HepG2 (cell line): ENCODE results near the gene VCP. TPM values are rescaled to one million over a fixed set of nuclear protein-coding genes. Genes with fewer than 3 reads are reported as not detected.

Experiments
- ARID2 ChIP-seq: sonication (generic); formaldehyde crosslinking; IDR thresholded peaks from 2 replicates; pipeline ENCODE4 v1.8.1; 2022; ENCODE audit warnings: mild to moderate bottlenecking, missing genetic modification reagents, borderline replicate concordance
- ATF7-NPFF ChIP-seq: sonication (generic); formaldehyde crosslinking; IDR thresholded peaks from 2 replicates; pipeline ENCODE4 v1.8.1; 2023; ENCODE audit warnings: mild to moderate bottlenecking, low read depth, missing genetic modification reagents, moderate library complexity
- CCDC6 ChIP-seq: sonication (generic); formaldehyde crosslinking; IDR thresholded peaks from 2 replicates; pipeline ENCODE4 v1.8.1; 2022; ENCODE audit warnings: mild to moderate bottlenecking, missing genetic modification reagents, moderate library complexity
- DNMT3B ChIP-seq: conservative IDR thresholded peaks from 2 replicates; pipeline ENCODE4 v1.6.1; 2016; ENCODE audit warnings: missing biosample characterization, control low read depth
- ESRRA ChIP-seq: sonication (generic); formaldehyde crosslinking; IDR thresholded peaks from 2 replicates; pipeline ENCODE4 v1.5.1; 2020; ENCODE audit warnings: mild to moderate bottlenecking, low read depth, missing genetic modification reagents
- FOXP1 ChIP-seq, 2 experiments: fragments of 450-650 bp in 1 of 2; IDR thresholded peaks; 2 replicates each; pipeline ENCODE4 v1.6.1; 2017 to 2018; ENCODE audit warnings: antibody characterized with exemption in 1 of 2
- GLI4 ChIP-seq: sonication (generic); formaldehyde crosslinking; IDR thresholded peaks from 2 replicates; pipeline ENCODE4 v1.5.1; 2020; ENCODE audit warnings: missing genetic modification reagents, mild to moderate bottlenecking, moderate library complexity, borderline replicate concordance
- HBP1 ChIP-seq: IDR thresholded peaks from 2 replicates; pipeline ENCODE4 v1.6.1; 2016; ENCODE audit warnings: low read depth, control low read depth
- HNRNPK ChIP-seq: fragments of 200-400 bp; formaldehyde crosslinking; IDR thresholded peaks from 2 replicates; pipeline ENCODE4 v1.6.1; 2018; ENCODE audit warnings: low read length, low read depth, moderate library complexity, mild to moderate bottlenecking; ENCODE audit not compliant: poor library complexity, severe bottlenecking
- RARG ChIP-seq: sonication (generic); formaldehyde crosslinking; IDR thresholded peaks from 2 replicates; pipeline ENCODE4 v1.4.0; 2020; ENCODE audit warnings: low read depth, mild to moderate bottlenecking, missing genetic modification reagents
- REPIN1 ChIP-seq: sonication (generic); formaldehyde crosslinking; IDR thresholded peaks from 2 replicates; pipeline ENCODE4 v1.8.0; 2022; ENCODE audit warnings: missing genetic modification reagents, low read depth, mild to moderate bottlenecking, borderline replicate concordance
- SUZ12 ChIP-seq: fragments of 150-350 bp; IDR thresholded peaks from 2 replicates; pipeline ENCODE4 v1.6.1; 2014; ENCODE audit warnings: low read depth, low read length
- TBL1XR1 ChIP-seq: fragments of 150-350 bp; IDR thresholded peaks from 2 replicates; pipeline ENCODE4 v1.6.1; 2014; ENCODE audit warnings: borderline replicate concordance, low read length; ENCODE audit not compliant: partially characterized antibody
- TRIM22 ChIP-seq: fragments of 450-650 bp; IDR thresholded peaks from 2 replicates; pipeline ENCODE4 v1.6.1; 2017
- WIZ ChIP-seq: sonication (generic); formaldehyde crosslinking; IDR thresholded peaks from 2 replicates; pipeline ENCODE4 v1.5.1; 2020; ENCODE audit warnings: mild to moderate bottlenecking, missing genetic modification reagents
- ZBTB42 ChIP-seq: sonication (generic); formaldehyde crosslinking; IDR thresholded peaks from 2 replicates; pipeline ENCODE4 v1.5.0; 2020; ENCODE audit warnings: mild to moderate bottlenecking, missing genetic modification reagents
- ZBTB49 ChIP-seq: sonication (generic); formaldehyde crosslinking; IDR thresholded peaks from 2 replicates; pipeline ENCODE4 v1.4.0; 2020; ENCODE audit warnings: missing genetic modification reagents, borderline replicate concordance
- ZNF280B ChIP-seq: sonication (generic); formaldehyde crosslinking; IDR thresholded peaks from 2 replicates; pipeline ENCODE4 v1.5.0; 2020; ENCODE audit warnings: missing genetic modification reagents, mild to moderate bottlenecking, borderline replicate concordance
- ZNF3 ChIP-seq: IDR thresholded peaks from 2 replicates; pipeline ENCODE4 v1.7.0; 2017; ENCODE audit warnings: inconsistent platforms
- ZNF326 ChIP-seq: sonication (generic); formaldehyde crosslinking; IDR thresholded peaks from 2 replicates; pipeline ENCODE4 v1.4.0; 2020; ENCODE audit warnings: missing genetic modification reagents, borderline replicate concordance
- ZNF678 ChIP-seq: sonication (generic); formaldehyde crosslinking; IDR thresholded peaks from 2 replicates; pipeline ENCODE4 v1.4.0; 2020; ENCODE audit warnings: mild to moderate bottlenecking, missing genetic modification reagents
- ZNF775 ChIP-seq: sonication (generic); formaldehyde crosslinking; IDR thresholded peaks from 2 replicates; pipeline ENCODE4 v1.4.0; 2020; ENCODE audit warnings: missing genetic modification reagents, mild to moderate bottlenecking, moderate library complexity, borderline replicate concordance
- polyA plus RNA-seq, 8 experiments: library from polyadenylated mRNA; depleted of rRNA in 3 of 8; stranded (reverse) in 7 of 8; unstranded in 1 of 8; fragments of >200 nt; fragmentation: Illumina TruSeq in 4 of 8; extraction: Trizol in 4 of 8; gene quantifications; 2 replicates each; pipeline versions ENCODE4 v1.2.1 to v1.2.3, GENCODE V29; 2011 to 2016; ENCODE audit warnings: low read depth in 4 of 8, missing spikeins in 1 of 8, mixed read lengths in 1 of 8; ENCODE audit not compliant: insufficient read depth in 1 of 8
- total RNA-seq, 5 experiments: library from RNA; depleted of rRNA; stranded (reverse); fragments of >200 nt; fragmentation: Illumina TruSeq; extraction: Trizol; gene quantifications; 2 replicates each; pipeline ENCODE4 v1.2.3, GENCODE V29; 2016; ENCODE audit warnings: low read depth in 1 of 5

The VCP gene
- total and polyA plus RNA-seq, 2 of the 13 experiments (the other 11 are each of a cell fraction or from before 2014, with no cell fraction given) = 143 to 391 TPM

- no peak for TF ChIP-seq ZNF280B (CRISPR knock-in tag)
- peak; percentile 73; the same call in 1 of the 2 replicates for TF ChIP-seq WIZ (CRISPR knock-in tag)
- 0 out of 2 replicates have a peak, but pooled peaks have one; percentile 26 for TF ChIP-seq DNMT3B (CRISPR knock-in tag)
- no peak for TF ChIP-seq SUZ12
- TF ChIP-seq ATF7-NPFF (CRISPR knock-in tag) = peak; percentile 87
- TF ChIP-seq ZNF678 (CRISPR knock-in tag) = no peak
- peak; percentile 82; the same call in 1 of the 2 replicates for TF ChIP-seq REPIN1
- TF ChIP-seq RARG = no peak
- TF ChIP-seq ZNF3 = no peak
- TF ChIP-seq ZNF326 (CRISPR knock-in tag) = no peak
- no peak for TF ChIP-seq GLI4
- no peak for TF ChIP-seq HNRNPK
- TF ChIP-seq CCDC6 (CRISPR knock-in tag) = peak; percentile 36; the same call in 1 of the 2 replicates
- TF ChIP-seq ARID2 (CRISPR knock-in tag) = 0 out of 2 replicates have a peak, but pooled peaks have one; percentile 67
- no peak for TF ChIP-seq FOXP1 (IDR thresholded peaks at IDR 0.05)
- TF ChIP-seq FOXP1 (CRISPR knock-in tag; IDR thresholded peaks at IDR 0.05) = 0 out of 2 replicates have a peak, but pooled peaks have one; percentile 12
- TF ChIP-seq ESRRA (CRISPR knock-in tag) = 0 out of 2 replicates have a peak, but pooled peaks have one; percentile 18
- TF ChIP-seq ZNF775 = no peak
- TF ChIP-seq HBP1 (CRISPR knock-in tag) = peak; percentile 79; the same call in 1 of the 2 replicates
- TF ChIP-seq ZBTB42 (CRISPR knock-in tag) = no peak
- peak; percentile 80 for TF ChIP-seq TBL1XR1
- no peak for TF ChIP-seq TRIM22
- 0 out of 2 replicates have a peak, but pooled peaks have one; percentile 30 for TF ChIP-seq ZBTB49 (CRISPR knock-in tag)
These were observed 30.6 kb upstream of the VCP start, which contains the start of gene STOML2 (continued) for GRCh38 chr9:35102769-35103659.
